ENCODE measurements around the gene ADORA1.

GRCh38 chr1:203184467-203184866 is 56.9 kb downstream of the ADORA1 start:
- TF ChIP-seq, protein P1, sequence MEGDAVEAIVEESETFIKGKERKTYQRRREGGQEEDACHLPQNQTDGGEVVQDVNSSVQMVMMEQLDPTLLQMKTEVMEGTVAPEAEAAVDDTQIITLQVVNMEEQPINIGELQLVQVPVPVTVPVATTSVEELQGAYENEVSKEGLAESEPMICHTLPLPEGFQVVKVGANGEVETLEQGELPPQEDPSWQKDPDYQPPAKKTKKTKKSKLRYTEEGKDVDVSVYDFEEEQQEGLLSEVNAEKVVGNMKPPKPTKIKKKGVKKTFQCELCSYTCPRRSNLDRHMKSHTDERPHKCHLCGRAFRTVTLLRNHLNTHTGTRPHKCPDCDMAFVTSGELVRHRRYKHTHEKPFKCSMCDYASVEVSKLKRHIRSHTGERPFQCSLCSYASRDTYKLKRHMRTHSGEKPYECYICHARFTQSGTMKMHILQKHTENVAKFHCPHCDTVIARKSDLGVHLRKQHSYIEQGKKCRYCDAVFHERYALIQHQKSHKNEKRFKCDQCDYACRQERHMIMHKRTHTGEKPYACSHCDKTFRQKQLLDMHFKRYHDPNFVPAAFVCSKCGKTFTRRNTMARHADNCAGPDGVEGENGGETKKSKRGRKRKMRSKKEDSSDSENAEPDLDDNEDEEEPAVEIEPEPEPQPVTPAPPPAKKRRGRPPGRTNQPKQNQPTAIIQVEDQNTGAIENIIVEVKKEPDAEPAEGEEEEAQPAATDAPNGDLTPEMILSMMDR (IDR thresholded peaks at IDR 0.05) = no peak
- no peak for TF ChIP-seq POLR2A (IDR thresholded peaks at IDR 0.05)

All from thyroid gland (tissue), 4 donors.